Muscle layer of colon (tissue), 2 donors: ENCODE measurements around the gene SLC25A12.
"Not testable (repeated sequence)": the region's sequence is repeated elsewhere in the genome, so short reads cannot be mapped to it uniquely, and the experiment has no call there.

Source experiments
- H3K27ac ChIP-seq: one replicate; pipeline ENCODE4 v1.7.0; 2013; ENCODE audit warnings: low read depth, mild to moderate bottlenecking, low read length, moderate library complexity
- H3K27me3 ChIP-seq, 2 donors: one replicate each; pipeline ENCODE4 v1.7.0; 2013; ENCODE audit warnings: low read length in 2 of 2, mild to moderate bottlenecking in 2 of 2; ENCODE audit not compliant: insufficient read depth in 2 of 2, control insufficient read depth in 1 of 2
- H3K36me3 ChIP-seq: one replicate; pipeline ENCODE4 v1.7.0; 2013; ENCODE audit warnings: mild to moderate bottlenecking, low read length; ENCODE audit not compliant: insufficient read depth
- H3K4me1 ChIP-seq: one replicate; pipeline ENCODE4 v1.7.0; 2013; ENCODE audit warnings: mild to moderate bottlenecking, low read length; ENCODE audit not compliant: insufficient read depth
- H3K4me3 ChIP-seq, 2 donors: one replicate each; pipeline ENCODE4 v1.7.0; 2013; ENCODE audit warnings: low read length in 2 of 2, low read depth in 1 of 2, mild to moderate bottlenecking in 1 of 2, moderate library complexity in 1 of 2
- H3K9ac ChIP-seq: one replicate; pipeline ENCODE4 v1.7.0; 2013; ENCODE audit warnings: low read length
- H3K9me3 ChIP-seq: one replicate; pipeline ENCODE4 v1.7.0; 2013; ENCODE audit warnings: mild to moderate bottlenecking, low read length
- donor health status: abdominal sarcoma.
- donor health status: Adenocarcinoma of cecum.

Gene SLC25A12

DNA sequence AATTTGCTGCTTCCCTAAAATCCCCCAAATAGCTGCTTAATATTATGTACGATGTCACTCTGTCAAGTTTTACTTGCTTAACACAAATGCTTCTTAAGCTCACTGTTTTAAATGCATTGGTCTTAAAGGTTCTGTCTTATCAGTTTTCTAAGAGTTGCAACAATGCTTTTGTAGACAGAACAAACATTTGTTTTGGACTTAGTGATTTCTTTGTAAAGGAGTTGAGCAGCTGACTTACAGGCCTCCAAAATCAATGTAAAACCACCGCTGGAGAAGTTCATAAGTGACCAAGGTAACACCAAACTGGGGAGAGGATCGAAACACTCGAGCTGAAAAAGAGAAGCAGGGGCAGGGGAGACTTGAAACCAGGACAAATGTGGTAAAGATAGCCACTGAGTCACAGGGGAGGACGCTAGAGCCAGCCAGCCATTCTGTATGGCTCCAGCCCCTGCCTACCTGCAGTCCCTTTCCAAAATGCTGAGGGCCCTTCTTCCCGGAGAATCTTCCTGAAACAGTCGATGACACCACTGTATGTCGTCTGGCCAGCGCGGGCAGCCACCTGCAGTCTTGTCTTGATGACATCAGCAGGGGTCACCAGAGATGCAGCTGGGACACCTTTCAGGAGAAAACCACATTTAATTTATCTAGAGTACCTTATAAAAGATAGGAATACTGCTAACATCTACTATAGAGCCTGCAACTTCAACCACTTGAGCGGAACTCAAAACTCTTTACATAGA is 106.5 kb downstream of the SLC25A12 start:
- peaks cover 51% of the 10 kb centered on the region for H3K36me3 ChIP-seq

GRCh38 chr2:171785450-171785849 is 108.6 kb downstream of the SLC25A12 start:
- peaks cover 38% of the 10 kb centered on the region for H3K36me3 ChIP-seq

More for the DNA sequence above, 106.5 kb downstream of the SLC25A12 start:
- Histone ChIP-seq H3K27ac (no peak overlapping the region), H3K4me3 (no peak overlapping the region), H3K9ac (no peak overlapping the region), H3K9me3 (no peaks in the 10 kb centered on the region), H3K27me3 (no peaks in the 10 kb centered on the region), H3K4me1 (no peaks in the 10 kb centered on the region)

GRCh38 chr2:171778515-171778914 is 115.5 kb downstream of the SLC25A12 start:
- no peaks in the 10 kb centered on the region for H3K9me3 ChIP-seq
- no peaks in the 10 kb centered on the region for H3K4me1 ChIP-seq
- no peak overlapping the region for H3K27ac ChIP-seq
- no peaks in the 10 kb centered on the region for H3K27me3 ChIP-seq
- H3K36me3 ChIP-seq: peaks cover 4% of the 10 kb centered on the region
- no peak overlapping the region for H3K9ac ChIP-seq
- no peak overlapping the region for H3K4me3 ChIP-seq

More at GRCh38 chr2:171785450-171785849, 108.6 kb downstream of the SLC25A12 start:
- Histone ChIP-seq H3K4me1 (no peaks in the 10 kb centered on the region), H3K27me3 (no peaks in the 10 kb centered on the region), H3K9ac (no peak overlapping the region), H3K9me3 (no peaks in the 10 kb centered on the region), H3K4me3 (no peak overlapping the region), H3K27ac (no peak overlapping the region)

DNA sequence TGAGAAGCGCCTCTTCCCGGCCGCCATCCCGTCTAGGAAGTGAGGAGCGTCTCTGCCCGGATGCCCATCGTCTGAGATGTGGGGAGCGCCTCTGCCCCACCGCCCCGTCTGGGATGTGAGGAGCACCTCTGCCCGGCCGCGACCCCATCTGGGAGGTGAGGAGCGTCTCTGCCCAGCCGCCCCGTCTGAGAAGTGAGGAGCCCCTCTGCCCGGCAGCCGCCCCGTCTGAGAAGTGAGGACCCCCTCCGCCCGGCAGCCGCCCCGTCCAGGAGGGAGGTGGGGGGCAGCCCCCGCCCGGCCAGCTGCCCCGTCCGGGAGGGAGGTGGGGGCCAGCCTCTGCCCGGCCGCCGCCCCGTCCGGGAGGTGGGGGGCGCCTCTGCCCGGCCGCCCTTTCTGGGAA is 119.5 kb downstream of the SLC25A12 start:
- H3K9ac ChIP-seq, H3K9me3 ChIP-seq, H3K36me3 ChIP-seq, H3K27ac ChIP-seq, H3K27me3 ChIP-seq, H3K4me1 ChIP-seq, H3K4me3 ChIP-seq: not testable (repeated sequence)

GRCh38 chr2:171772373-171772772 is 121.7 kb downstream of the SLC25A12 start:
- no peak overlapping the region for H3K9ac ChIP-seq
- H3K36me3 ChIP-seq: no peaks in the 10 kb centered on the region
- no peak overlapping the region for H3K27ac ChIP-seq
- no peaks in the 10 kb centered on the region for H3K4me1 ChIP-seq
- no peaks in the 10 kb centered on the region for H3K27me3 ChIP-seq
- H3K4me3 ChIP-seq: no peak overlapping the region
- H3K9me3 ChIP-seq: no peaks in the 10 kb centered on the region

GRCh38 chr2:171771463-171771862 is 122.6 kb downstream of the SLC25A12 start:
- no peak overlapping the region for H3K27ac ChIP-seq
- no peaks in the 10 kb centered on the region for H3K4me1 ChIP-seq
- no peaks in the 10 kb centered on the region for H3K36me3 ChIP-seq
- H3K4me3 ChIP-seq: no peak overlapping the region
- no peaks in the 10 kb centered on the region for H3K9me3 ChIP-seq
- H3K27me3 ChIP-seq: no peaks in the 10 kb centered on the region
- H3K9ac ChIP-seq: no peak overlapping the region

GRCh38 chr2:171763602-171764001 is 130.4 kb downstream of the SLC25A12 start:
- no peaks in the 10 kb centered on the region for H3K4me1 ChIP-seq
- H3K27me3 ChIP-seq: no peaks in the 10 kb centered on the region
- H3K27ac ChIP-seq: no peak overlapping the region
- H3K9me3 ChIP-seq: no peaks in the 10 kb centered on the region
- no peak overlapping the region for H3K4me3 ChIP-seq
- H3K36me3 ChIP-seq: peaks cover 7% of the 10 kb centered on the region
- H3K9ac ChIP-seq: no peak overlapping the region

DNA sequence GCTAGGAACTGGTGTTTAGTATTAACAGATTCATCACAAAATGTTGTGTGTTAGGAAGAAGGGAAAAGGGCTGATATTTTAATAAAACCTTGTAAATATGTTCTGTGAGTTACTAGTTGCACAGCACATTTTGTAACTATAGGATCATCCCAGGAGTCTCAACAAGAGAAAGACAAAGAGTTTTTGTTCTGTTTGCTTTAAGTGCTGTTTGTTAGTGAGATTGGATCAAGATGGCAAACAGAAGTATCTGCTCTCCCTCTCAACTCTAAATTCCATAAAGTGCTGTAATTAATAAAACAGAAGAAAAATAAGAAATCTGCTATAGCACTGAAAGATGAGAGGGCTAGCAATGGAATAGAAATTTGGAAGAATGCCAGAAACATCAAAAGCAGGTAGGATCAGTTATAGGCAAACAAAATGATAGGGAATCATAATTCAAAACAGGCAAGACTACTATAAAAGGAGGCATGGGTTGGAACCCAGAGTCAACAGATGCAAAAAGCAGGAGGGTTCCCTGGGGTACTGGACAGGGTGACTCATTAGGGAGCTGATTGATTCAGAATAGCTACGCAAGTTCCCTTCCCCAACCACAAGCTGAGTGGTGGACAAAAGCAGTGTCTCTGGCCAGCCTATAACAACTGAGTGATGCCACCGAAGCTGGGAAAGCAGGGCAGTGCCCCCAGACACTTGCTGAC is 131.0 kb downstream of the SLC25A12 start:
- Histone ChIP-seq H3K27me3 (no peaks in the 10 kb centered on the region), H3K36me3 (peaks cover 7% of the 10 kb centered on the region), H3K9me3 (no peaks in the 10 kb centered on the region), H3K9ac (no peak overlapping the region), H3K4me3 (no peak overlapping the region), H3K27ac (no peak overlapping the region), H3K4me1 (no peaks in the 10 kb centered on the region)

DNA sequence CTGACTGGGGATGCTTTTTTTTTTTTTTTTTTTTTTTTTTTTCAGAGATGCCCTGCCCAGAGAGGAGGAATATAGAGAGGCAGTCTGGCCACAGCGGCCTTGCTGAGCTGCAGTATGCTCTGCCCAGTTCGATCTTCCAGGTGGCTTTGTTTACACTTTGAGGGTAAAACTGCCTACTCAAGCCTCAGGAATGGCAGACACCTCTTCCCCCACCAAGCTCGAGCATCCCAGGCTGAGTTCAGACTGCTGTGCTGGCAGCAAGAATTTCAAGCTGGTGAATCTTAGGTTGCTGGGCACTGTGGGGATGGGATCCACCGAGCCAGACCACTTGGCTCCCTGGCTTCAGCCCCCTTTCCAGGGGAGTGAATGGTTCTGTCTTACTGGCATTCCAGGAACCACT is 132.9 kb downstream of the SLC25A12 start:
- H3K27me3 ChIP-seq, H3K9me3 ChIP-seq, H3K4me1 ChIP-seq, H3K27ac ChIP-seq, H3K36me3 ChIP-seq, H3K9ac ChIP-seq, H3K4me3 ChIP-seq: not testable (repeated sequence)

DNA sequence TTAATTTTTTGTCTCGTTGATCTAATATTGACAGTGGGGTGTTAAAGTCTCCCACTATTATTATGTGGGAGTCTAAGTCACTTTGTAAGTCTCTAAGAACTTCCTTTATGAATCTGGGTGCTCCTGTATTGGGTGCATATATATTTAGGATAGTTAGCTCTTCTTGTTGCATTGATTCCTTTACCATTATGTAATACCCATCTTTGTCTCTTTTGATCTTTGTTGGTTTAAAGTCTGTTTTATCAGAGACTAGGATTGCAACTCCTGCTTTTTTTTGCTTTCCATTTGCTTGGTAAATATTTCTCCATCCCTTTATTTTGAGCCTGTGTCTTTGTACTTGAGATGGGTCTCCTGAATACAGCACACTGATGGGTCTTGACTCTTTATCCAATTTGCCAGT is 135.3 kb downstream of the SLC25A12 start:
- H3K9me3 ChIP-seq, H3K9ac ChIP-seq, H3K4me3 ChIP-seq, H3K36me3 ChIP-seq, H3K4me1 ChIP-seq, H3K27me3 ChIP-seq, H3K27ac ChIP-seq: not testable (repeated sequence)

DNA sequence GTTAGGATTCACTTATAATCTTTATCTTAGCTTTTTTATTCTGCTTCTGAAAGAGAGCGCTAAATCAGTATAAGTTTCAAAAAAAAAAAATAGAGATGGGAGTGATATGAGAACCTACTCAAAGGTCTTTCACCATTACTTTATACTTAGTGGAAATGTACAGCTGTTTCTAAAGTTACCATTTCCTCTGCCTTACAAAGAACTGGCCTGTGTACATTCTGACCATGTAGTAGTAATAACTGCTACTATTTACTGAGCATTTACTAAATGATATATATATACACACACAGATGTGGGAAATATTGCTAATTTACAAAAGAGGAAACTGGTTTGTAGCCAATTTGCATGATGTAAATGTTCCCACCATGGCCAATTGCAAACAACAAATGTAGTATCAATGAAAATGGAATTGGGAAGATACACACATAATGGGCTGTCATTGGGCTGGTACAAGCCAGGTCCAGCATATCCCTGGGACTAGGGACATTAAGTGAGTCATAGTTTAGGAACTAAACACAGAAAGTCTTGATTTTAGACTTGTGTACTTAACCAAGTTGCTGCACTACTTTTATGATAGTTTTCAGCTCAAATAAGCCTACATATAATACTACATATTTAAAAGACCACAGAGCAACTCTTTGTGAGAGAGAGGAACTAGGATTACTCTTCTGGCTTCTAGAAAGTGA is 139.6 kb downstream of the SLC25A12 start:
- no peak overlapping the region for H3K4me3 ChIP-seq
- H3K4me1 ChIP-seq: no peaks in the 10 kb centered on the region
- no peaks in the 10 kb centered on the region for H3K9me3 ChIP-seq
- H3K36me3 ChIP-seq: peaks cover 25% of the 10 kb centered on the region
- no peak overlapping the region for H3K9ac ChIP-seq
- no peaks in the 10 kb centered on the region for H3K27me3 ChIP-seq
- no peak overlapping the region for H3K27ac ChIP-seq
